ENCODE data around the gene CNKSR3.

CNKSR3 gene

GRCh38 chr6:154500769-154501577 lies 9.5 kb downstream of the CNKSR3 start:
- ATAC-seq = no peak

- no peak for ATAC-seq
These were observed 10.5 kb downstream of the CNKSR3 start for GRCh38 chr6:154499855-154500589.

DNA sequence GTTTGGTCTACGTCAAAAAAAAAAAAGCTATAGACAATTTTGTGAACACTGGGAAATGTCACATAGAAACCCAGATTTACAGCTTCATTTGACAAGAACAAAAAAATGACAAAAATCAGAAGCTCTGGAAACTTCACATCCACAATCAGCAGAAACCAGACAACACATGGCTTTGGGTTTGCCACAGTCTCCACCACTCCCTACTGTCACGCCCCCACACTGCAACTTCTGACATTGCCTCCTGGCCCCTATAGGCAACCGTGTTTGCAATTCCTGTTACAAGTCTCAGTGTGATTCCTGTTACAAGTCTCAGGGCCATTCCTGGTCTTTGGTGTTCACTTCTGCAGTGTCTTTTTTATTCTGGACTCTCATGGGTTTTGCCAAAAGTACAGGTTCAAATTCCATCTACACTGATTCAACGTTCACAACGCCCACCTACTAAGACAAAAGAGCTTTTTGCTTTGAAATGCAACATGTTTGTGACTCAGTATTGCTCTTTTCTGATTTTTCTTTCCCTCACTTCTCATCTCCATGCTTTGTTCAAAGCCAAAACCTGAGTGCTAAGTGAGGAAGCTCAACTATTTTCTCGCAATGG lies 12.0 kb downstream of the CNKSR3 start:
- ATAC-seq = no peak

- no peak for ATAC-seq
These were observed 13.5 kb downstream of the CNKSR3 start for GRCh38 chr6:154496793-154497517.

- no peak for ATAC-seq
These were observed 14.3 kb downstream of the CNKSR3 start for GRCh38 chr6:154496186-154496585.

DNA sequence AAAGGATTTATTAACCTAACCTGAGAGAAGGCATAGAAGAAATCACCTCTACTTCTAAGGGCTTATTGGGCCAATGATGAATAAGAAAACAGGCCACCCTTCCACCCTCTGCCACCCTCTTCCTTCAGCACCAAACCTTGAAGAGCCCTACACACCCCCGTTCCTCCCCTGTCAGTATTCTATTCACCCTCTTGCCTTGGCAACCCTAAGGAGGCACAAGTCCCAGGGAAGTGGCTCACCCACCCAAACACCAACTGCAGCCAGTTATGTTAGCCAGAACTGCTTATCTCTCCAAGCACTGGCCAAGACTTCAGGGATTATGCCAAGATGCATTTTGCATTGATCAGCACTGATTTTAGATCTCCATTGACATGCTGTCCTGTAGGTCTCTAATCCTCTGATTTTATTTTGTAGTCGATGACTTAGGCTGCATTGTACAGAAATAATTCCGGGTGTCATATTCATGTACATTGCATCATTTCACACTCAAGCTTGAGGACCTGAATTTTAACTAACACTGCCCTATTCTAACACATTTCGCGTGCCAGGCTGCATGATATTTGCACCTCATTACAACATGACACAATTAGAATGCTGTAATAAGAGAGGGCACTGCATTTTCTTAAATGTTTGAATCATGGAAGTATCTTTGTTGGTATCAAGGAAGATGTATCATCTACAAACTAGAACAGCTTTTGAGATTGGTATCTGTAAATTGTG lies 15.7 kb downstream of the CNKSR3 start:
- no peak for ATAC-seq

- ATAC-seq = peak in 1 of 2 donors; percentile 33
These were observed 18.7 kb downstream of the CNKSR3 start for GRCh38 chr6:154491567-154492470.

DNA sequence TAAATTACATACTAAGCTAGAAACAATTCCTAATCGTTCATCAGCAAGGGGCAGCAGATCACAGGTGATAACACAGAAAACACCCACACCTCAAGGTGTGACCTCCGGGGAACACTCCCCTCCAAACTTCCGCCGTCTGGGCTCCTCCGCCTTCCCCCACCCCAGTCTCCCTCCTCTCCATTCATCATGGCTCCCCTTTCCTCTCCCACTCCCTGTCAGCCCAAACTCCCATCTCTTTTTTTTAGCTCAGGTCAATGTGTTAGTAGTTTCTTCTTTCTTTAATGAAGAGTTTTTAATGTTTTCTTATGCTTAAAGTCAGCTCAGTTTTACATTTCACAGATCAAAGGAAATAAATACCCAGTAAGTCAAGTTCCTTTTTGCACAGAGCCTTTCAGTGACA lies 20.7 kb downstream of the CNKSR3 start:
- no peak for ATAC-seq

DNA sequence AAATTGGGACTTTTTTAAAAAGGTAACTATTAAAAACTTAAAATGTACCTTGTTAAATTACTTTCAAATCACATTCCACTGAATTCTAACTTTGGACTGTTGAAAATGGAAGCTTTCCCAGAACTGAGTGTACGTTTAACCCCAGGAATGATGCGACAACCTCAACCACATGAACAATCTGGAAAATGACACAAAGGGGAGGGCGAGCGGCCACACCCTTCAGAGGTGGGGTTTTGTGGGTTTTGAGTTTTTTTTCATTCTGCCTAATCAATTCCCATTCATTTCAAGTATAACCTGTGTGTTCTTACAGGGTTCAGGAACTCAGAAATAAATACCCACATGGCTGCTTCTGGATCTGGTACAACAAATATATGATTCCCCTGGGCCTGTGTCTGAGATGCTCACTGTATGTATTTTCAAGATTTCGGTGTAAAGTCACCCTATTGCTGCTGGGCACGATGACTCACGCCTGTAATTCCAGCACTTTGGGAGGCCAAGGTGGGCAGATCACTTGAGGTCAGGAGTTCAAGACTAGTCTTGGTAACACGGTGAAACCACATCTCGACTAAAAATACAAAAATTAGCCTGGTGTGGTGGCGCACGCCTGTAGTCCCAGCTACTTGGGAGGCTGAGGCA lies 21.6 kb downstream of the CNKSR3 start:
- no peak for ATAC-seq

DNA sequence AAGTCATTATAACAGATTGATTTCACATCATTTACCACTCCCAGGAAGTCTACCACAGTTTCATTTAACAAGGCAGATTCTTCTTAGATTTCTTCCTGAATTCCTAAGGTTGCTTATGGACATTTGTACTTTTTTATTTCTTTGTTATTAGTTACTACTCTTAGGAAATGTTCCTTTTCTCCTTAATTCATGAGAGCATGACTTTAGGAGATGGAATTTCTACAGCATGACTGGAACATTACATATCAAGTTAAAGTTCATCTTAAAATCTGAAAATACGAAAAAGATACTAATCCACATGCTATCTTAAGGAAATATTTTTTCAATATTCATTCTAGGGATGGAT lies 22.3 kb downstream of the CNKSR3 start:
- ATAC-seq = no peak

- no peak for ATAC-seq
These were observed 22.9 kb downstream of the CNKSR3 start for GRCh38 chr6:154487367-154488247.

GRCh38 chr6:154485815-154486214 lies 24.7 kb downstream of the CNKSR3 start:
- no peak for ATAC-seq

GRCh38 chr6:154484942-154485341 lies 25.5 kb downstream of the CNKSR3 start:
- no peak for ATAC-seq

- ATAC-seq = no peak
These were observed 27.6 kb downstream of the CNKSR3 start for GRCh38 chr6:154482858-154483257.

GRCh38 chr6:154481521-154482013 lies 28.9 kb downstream of the CNKSR3 start:
- no peak for ATAC-seq

- ATAC-seq = no peak
These were observed 30.5 kb downstream of the CNKSR3 start for GRCh38 chr6:154479771-154480639.

DNA sequence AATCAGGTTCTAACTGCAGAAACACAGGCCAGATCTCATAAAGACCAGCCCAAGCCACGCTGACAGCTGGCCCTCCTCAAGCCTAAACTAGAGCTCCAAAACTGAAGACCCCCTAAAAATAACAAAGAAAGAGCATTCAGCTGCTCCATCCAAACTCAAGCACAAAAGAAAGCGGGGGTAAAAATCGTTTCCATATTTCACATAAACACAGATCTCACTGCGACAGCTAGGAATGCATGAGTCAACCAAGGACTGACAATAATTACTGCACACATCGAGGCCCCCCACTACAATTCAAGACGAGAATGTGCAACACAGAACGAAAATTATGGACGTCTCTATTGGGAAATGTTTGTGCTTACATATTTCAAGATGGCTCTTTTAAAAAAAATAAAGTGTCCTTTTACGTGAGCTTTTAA lies 31.1 kb downstream of the CNKSR3 start:
- no peak for ATAC-seq

GRCh38 chr6:154478701-154479060 lies 31.8 kb downstream of the CNKSR3 start:
- no peak for ATAC-seq
